GM23248 (cell line): ENCODE measurements around the gene SIGLEC12. TPM values are rescaled to one million over a fixed set of nuclear protein-coding genes. Genes with fewer than 3 reads are reported as not detected.

Source experiments
- DNase-seq: peaks from one replicate; pipeline ENCODE4 v3.0.0-alpha.2; 2015
- H2AFZ ChIP-seq: fragments of 200-600 bp; sonication (generic); 2 replicates; pipeline ENCODE4 v1.6.1; 2016; ENCODE audit warnings: antibody characterized with exemption
- H3F3A ChIP-seq: fragments of 200-600 bp; sonication (generic); 2 replicates; pipeline ENCODE4 v1.6.1; 2016; ENCODE audit warnings: mild to moderate bottlenecking, antibody characterized with exemption, mixed run types; ENCODE audit not compliant: insufficient read depth
- H3K27ac ChIP-seq: fragments of 200-600 bp; sonication (generic); 2 replicates; pipeline ENCODE4 v1.5.1; 2016; ENCODE audit warnings: mild to moderate bottlenecking
- H3K27me3 ChIP-seq: fragments of 200-600 bp; sonication (generic); replicated peaks from 2 replicates; pipeline ENCODE4 v1.6.1; 2016; ENCODE audit warnings: mild to moderate bottlenecking; ENCODE audit not compliant: insufficient read depth
- H3K36me3 ChIP-seq: fragments of 200-600 bp; sonication (generic); 2 replicates; pipeline ENCODE4 v1.6.1; 2016; ENCODE audit warnings: low read depth, mild to moderate bottlenecking
- H3K4me1 ChIP-seq: fragments of 200-600 bp; sonication (generic); 2 replicates; pipeline ENCODE4 v1.6.1; 2016; ENCODE audit warnings: mild to moderate bottlenecking; ENCODE audit not compliant: insufficient read depth
- H3K4me2 ChIP-seq: fragments of 200-600 bp; sonication (generic); one replicate; pipeline ENCODE4 v1.6.1; 2016; ENCODE audit warnings: mild to moderate bottlenecking; ENCODE audit not compliant: unreplicated experiment
- H3K4me3 ChIP-seq: fragments of 200-600 bp; sonication (generic); 2 replicates; pipeline ENCODE4 v1.5.1; 2016; ENCODE audit warnings: mild to moderate bottlenecking
- H3K79me2 ChIP-seq: fragments of 200-600 bp; sonication (generic); 2 replicates; pipeline ENCODE4 v1.6.1; 2016; ENCODE audit warnings: mild to moderate bottlenecking; ENCODE audit not compliant: insufficient read depth
- H3K9ac ChIP-seq: fragments of 200-600 bp; sonication (generic); 2 replicates; pipeline ENCODE4 v1.6.1; 2016; ENCODE audit warnings: mild to moderate bottlenecking
- H3K9me2 ChIP-seq: fragments of 200-600 bp; sonication (generic); 2 replicates; pipeline ENCODE4 v1.6.1; 2016; ENCODE audit warnings: mixed run types, mild to moderate bottlenecking, moderate library complexity; ENCODE audit not compliant: insufficient read depth
- H3K9me3 ChIP-seq: fragments of 200-600 bp; sonication (generic); one replicate; pipeline ENCODE4 v1.6.1; 2017; ENCODE audit warnings: low read depth
- H4K20me1 ChIP-seq: fragments of 200-600 bp; sonication (generic); 2 replicates; pipeline ENCODE4 v1.6.0; 2016; ENCODE audit not compliant: insufficient read depth
- EZH2 ChIP-seq: fragments of 200-600 bp; sonication (generic); IDR thresholded peaks from 2 replicates; pipeline ENCODE4 v1.6.1; 2018; ENCODE audit warnings: antibody characterized with exemption, mild to moderate bottlenecking; ENCODE audit not compliant: insufficient read depth, poor library complexity, severe bottlenecking
- EZH2phosphoT487 ChIP-seq: fragments of 200-600 bp; sonication (generic); IDR thresholded peaks from 2 replicates; pipeline ENCODE4 v1.6.1; 2018; ENCODE audit warnings: antibody characterized with exemption, moderate library complexity, mild to moderate bottlenecking, low read depth; ENCODE audit not compliant: insufficient read depth
- WGBS, 2 experiments: methylation state at CpG; one replicate each; pipeline ENCODE4 v1.1.6; 2015 to 2017; ENCODE audit warnings: low lambda C conversion rate in 2 of 2, low coverage in 1 of 2; ENCODE audit errors: missing lambda C conversion rate in 2 of 2; 5-methylcytosine and 5-hydroxymethylcytosine counted together
- in situ Hi-C: fragments of 300-500 bp; cut with MboI; formaldehyde crosslinking; loops from 2 replicates; pipeline ENCODE4 v1.15.0; 2020
- polyA plus RNA-seq: library from polyadenylated mRNA; unstranded; fragments of >200 nt; fragmentation: Nextera tagmentation; extraction: Ambion mirVana; gene quantifications from 2 replicates; pipeline ENCODE4 v1.2.1, GENCODE V29; 2016
- total RNA-seq: library from RNA; depleted of rRNA; stranded (reverse); fragments of >200 nt; shearing (Covaris generic); gene quantifications from 2 replicates; pipeline ENCODE4 v1.2.3, GENCODE V29; 2014

Gene SIGLEC12
- total and polyA plus RNA-seq, 2 experiments from 2014 or later = not detected

DNA sequence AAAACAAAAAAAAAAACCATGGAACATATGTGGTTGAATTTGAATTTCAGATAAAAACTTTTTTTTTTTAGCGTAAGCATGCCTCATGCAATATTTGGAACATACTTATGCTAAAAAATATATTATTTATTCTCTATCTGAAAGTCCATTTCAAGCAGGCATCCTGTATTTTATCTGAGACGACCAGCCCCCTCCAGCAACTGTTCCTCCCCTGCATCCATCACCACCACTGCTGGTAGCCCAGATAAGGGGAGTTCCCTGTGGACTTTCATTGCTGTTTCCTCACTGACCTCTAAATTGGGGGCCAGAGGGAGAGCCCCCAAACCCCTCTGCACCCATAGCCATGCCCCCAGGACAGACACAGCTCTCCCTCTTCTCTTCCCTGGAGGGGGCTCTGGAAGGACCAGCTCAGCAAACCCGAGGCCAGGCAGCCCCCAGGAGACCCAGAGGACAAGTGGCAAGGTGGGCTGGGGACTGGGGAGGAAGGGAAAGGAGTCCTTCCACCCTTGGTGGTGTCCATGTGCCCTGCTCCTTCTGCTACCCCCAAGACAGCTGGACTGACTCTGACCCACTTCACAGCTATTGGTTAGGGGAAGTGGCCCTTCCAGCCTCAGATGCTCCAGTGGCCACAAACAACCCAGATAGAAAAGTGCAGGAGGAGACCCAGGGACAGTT, 6.6 kb upstream of the SIGLEC12 start:
- H3K79me2 ChIP-seq = no peaks in the 10 kb centered on the region
- no peaks in the 10 kb centered on the region for H3K9me2 ChIP-seq
- H3K4me2 ChIP-seq = no peak overlapping the region
- H3K27ac ChIP-seq = no peak overlapping the region
- no peaks in the 10 kb centered on the region for H3K27me3 ChIP-seq
- no peaks in the 10 kb centered on the region for H4K20me1 ChIP-seq
- 12 to 39% methylated on average over 3 of the region's 3 CpGs for WGBS, 2 experiments
- H3K36me3 ChIP-seq = no peaks in the 10 kb centered on the region
- in situ Hi-C loops = no loop called here
- H3K9ac ChIP-seq = no peak overlapping the region
- H3F3A ChIP-seq = no peaks in the 10 kb centered on the region
- no peak overlapping the region for H2AFZ ChIP-seq
- no peak for TF ChIP-seq EZH2
- no peak for TF ChIP-seq EZH2phosphoT487
- no peaks in the 10 kb centered on the region for H3K9me3 ChIP-seq
- H3K4me1 ChIP-seq = no peaks in the 10 kb centered on the region
- DNase-seq = no peak
- H3K4me3 ChIP-seq = no peak overlapping the region

DNA sequence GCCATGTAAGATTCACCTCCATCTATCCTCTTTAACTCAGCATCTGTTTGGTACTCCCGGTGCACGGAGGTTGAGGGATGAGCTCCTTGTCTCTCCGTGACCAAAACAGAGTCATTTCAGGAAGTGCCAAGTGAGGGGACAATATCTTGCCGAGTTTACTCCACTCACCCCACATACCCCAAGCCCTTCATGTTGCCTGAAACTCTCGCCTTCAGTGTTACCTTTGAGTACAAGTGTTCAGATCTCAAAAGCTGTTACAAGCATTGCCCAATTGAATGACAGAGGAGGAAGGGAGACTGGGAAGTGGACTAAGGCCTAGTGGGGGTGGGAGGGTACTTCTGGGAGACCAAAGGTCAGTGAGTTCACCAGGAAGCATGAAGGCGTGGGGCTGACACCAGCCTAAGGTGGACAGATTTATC, 6.0 kb upstream of the SIGLEC12 start:
- Histone ChIP-seq H2AFZ (no peak overlapping the region), H3K27ac (no peak overlapping the region), H4K20me1 (no peaks in the 10 kb centered on the region), H3K79me2 (no peaks in the 10 kb centered on the region), H3K4me3 (no peak overlapping the region), H3K36me3 (no peaks in the 10 kb centered on the region), H3K4me1 (no peaks in the 10 kb centered on the region), H3K4me2 (no peak overlapping the region), H3K9me2 (no peaks in the 10 kb centered on the region), H3K9ac (no peak overlapping the region), H3K27me3 (no peaks in the 10 kb centered on the region), H3K9me3 (no peaks in the 10 kb centered on the region), H3F3A (no peaks in the 10 kb centered on the region)
- in situ Hi-C loops = no loop called here
- DNase-seq = no peak
- 24 to 35% methylated on average over 6 of the region's 6 CpGs for WGBS, 2 experiments
- no peak for TF ChIP-seq EZH2phosphoT487

DNA sequence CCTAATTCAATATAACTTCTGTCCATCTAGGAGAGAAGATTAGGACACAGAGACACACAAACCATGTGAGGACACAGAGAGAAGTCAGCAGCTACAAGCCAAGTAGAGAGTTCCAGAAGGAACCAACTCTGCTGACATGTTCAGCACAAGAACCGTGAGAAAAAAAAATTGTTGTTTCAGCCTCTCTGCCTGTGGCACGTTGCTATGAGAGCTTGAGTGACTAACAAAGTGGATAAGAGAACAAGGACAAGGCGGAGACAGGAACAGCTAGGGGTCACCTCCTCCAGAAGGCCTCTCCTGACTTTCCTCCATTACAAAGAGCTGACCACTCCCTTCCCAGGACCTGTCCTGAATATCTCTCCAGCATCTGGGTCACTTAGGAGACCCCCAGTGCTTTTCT, 5.6 kb upstream of the SIGLEC12 start:
- Histone ChIP-seq H3K27ac (no peak overlapping the region), H3K36me3 (no peaks in the 10 kb centered on the region), H3K79me2 (no peaks in the 10 kb centered on the region), H3K9me2 (no peaks in the 10 kb centered on the region), H3K27me3 (no peaks in the 10 kb centered on the region), H2AFZ (no peak overlapping the region), H3K4me3 (no peak overlapping the region), H3F3A (no peaks in the 10 kb centered on the region), H3K4me2 (no peak overlapping the region), H3K9me3 (no peaks in the 10 kb centered on the region), H3K9ac (no peak overlapping the region), H3K4me1 (no peaks in the 10 kb centered on the region), H4K20me1 (no peaks in the 10 kb centered on the region)
- WGBS, 2 experiments = 6 to 12% methylated on average over 3 of the region's 3 CpGs
- TF ChIP-seq EZH2 = no peak
- no peak for TF ChIP-seq EZH2phosphoT487
- no peak for DNase-seq
- in situ Hi-C loops = no loop called here

DNA sequence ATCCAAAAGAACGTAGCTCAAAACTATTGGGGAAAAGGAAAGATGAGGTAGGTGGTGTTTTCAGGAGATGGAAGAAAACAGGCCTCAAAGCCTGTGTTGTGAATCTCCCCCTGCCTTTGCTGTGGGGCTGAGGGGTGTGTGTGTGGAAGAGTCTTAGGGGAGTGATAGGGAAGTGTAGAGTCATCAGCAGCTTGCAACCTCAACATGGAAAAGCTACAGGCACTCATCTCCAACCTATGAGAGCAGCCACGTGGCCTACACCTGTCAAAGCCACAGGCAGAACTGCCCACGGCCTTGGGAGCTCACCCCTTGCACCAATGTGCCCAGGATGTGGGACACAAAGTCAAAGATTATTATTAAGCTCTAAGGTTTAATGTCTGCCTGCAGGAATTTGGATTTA, 4.3 kb upstream of the SIGLEC12 start:
- H3K4me3 ChIP-seq = no peak overlapping the region
- no peaks in the 10 kb centered on the region for H3K36me3 ChIP-seq
- no peaks in the 10 kb centered on the region for H3K4me1 ChIP-seq
- no peaks in the 10 kb centered on the region for H3K79me2 ChIP-seq
- no peak for TF ChIP-seq EZH2phosphoT487
- no peak for TF ChIP-seq EZH2
- H3F3A ChIP-seq = no peaks in the 10 kb centered on the region
- no peaks in the 10 kb centered on the region for H4K20me1 ChIP-seq
- in situ Hi-C loops = no loop called here
- no peak overlapping the region for H2AFZ ChIP-seq
- WGBS, 2 experiments = 0 to 1% methylated on average over 3 of the region's 3 CpGs
- no peak for DNase-seq
- no peaks in the 10 kb centered on the region for H3K9me3 ChIP-seq
- no peaks in the 10 kb centered on the region for H3K27me3 ChIP-seq
- H3K9me2 ChIP-seq = no peaks in the 10 kb centered on the region
- H3K9ac ChIP-seq = no peak overlapping the region
- H3K27ac ChIP-seq = no peak overlapping the region
- H3K4me2 ChIP-seq = no peak overlapping the region

DNA sequence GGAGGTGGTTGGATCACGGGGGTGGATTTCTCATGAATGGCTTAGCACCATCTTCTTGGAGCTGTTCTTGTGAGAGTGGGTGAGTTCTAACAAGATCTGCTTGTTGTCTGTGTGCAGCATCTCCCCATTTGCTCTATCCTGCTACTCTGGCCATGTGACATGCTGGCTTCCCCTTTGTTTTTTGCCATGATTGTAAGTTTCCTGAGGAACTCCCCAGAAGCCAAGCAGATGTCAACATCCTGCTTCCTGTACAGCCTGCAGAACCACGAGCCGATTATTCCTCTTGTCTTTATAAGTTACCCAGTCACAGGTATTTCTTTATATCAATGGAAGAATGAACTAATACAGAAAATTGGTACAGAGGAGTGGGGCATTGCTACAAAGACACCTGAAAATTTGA, 2.3 kb upstream of the SIGLEC12 start:
- no peak for DNase-seq
- no peaks in the 10 kb centered on the region for H3F3A ChIP-seq
- 19 to 22% methylated on average over 3 of the region's 3 CpGs for WGBS, 2 experiments
- H4K20me1 ChIP-seq = no peaks in the 10 kb centered on the region
- no peak overlapping the region for H3K9ac ChIP-seq
- in situ Hi-C loops = no loop called here
- no peak for TF ChIP-seq EZH2
- no peak for TF ChIP-seq EZH2phosphoT487
- H3K9me3 ChIP-seq = no peaks in the 10 kb centered on the region
- no peaks in the 10 kb centered on the region for H3K79me2 ChIP-seq
- no peak overlapping the region for H3K4me3 ChIP-seq
- H3K27ac ChIP-seq = no peak overlapping the region
- H2AFZ ChIP-seq = no peak overlapping the region
- H3K9me2 ChIP-seq = no peaks in the 10 kb centered on the region
- H3K27me3 ChIP-seq = no peaks in the 10 kb centered on the region
- no peak overlapping the region for H3K4me2 ChIP-seq
- H3K4me1 ChIP-seq = no peaks in the 10 kb centered on the region
- H3K36me3 ChIP-seq = no peaks in the 10 kb centered on the region
